Fibroblast of mammary gland (primary cell): ENCODE data around the gene STIM1.

Experiments used
- DNase-seq: peaks from one replicate; pipeline ENCODE4 v3.0.0-alpha.2; 2010; ENCODE audit warnings: low read depth
- H3K4me3 ChIP-seq: 2 replicates; pipeline ENCODE4 v1.5.1; 2011; ENCODE audit warnings: low read depth, mild to moderate bottlenecking, low read length, moderate library complexity; ENCODE audit not compliant: control insufficient read depth
- TF ChIP-seq, protein P1 (sequence below): conservative IDR thresholded peaks from 2 replicates; pipeline ENCODE4 v1.5.1; 2011; ENCODE audit warnings: low read depth, low read length, inconsistent platforms; ENCODE audit not compliant: control insufficient read depth, insufficient read depth

Gene STIM1

DNA sequence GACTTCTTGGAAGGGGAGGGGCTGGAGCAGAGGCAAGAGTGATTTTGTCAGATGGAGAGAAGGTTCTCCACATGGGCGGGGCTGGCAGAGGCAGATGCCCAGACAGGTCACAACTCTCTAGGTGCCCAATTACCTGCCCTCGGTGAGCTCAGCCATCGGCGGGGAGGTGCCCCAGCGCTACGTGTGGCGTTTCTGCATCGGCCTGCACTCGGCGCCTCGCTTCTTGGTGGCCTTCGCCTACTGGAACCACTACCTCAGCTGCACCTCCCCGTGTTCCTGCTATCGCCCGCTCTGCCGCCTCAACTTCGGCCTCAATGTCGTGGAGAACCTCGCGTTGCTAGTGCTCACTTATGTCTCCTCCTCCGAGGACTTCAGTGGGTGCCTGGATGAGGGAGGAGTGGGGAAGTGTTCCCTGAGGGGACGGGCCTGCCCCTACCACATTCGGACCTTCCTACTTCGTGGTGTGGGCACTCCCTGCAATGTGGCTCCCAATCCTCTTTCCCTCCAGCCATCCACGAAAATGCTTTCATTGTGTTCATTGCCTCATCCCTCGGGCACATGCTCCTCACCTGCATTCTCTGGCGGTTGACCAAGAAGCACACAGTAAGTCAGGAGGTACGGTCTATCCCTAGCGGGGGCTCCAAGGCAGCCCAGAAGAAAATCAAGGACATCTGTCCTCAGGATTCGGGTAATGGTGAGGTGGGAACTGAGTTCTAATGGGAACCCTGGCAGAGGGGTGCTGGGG is 31.5 kb upstream of the STIM1 start:
- H3K4me3 ChIP-seq, result no peak overlapping the region
- DNase-seq, result no peak

DNA sequence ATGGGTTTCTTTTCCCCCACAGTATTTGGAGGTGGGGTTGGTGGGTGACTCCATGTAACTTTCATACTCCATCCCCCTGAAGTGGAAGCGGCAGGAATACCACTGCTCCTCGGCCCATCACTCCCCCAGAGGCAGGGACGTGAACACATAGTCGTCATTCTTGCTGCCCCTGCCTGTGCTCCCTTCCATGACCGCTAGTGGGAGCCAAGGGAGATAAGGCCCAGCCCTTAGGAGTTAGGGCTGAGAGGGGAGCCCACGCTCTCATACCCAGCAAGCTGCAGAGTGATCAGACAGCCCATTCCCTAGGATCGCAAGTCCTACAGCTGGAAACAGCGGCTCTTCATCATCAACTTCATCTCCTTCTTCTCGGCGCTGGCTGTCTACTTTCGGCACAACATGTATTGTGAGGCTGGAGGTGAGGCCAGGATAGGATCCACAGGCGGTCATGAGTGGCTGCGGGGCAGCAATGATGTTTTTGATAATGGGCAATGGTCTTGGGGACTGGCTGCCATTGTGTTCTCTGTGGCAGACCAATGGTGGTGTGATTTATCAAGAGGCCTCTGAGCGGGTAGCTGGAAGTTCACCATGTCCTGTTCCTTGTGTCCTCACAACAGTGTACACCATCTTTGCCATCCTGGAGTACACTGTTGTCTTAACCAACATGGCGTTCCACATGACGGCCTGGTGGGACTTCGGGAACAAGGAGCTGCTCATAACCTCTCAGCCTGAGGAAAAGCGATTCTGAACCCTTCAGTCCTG is 30.6 kb upstream of the STIM1 start:
- TF ChIP-seq, protein P1, sequence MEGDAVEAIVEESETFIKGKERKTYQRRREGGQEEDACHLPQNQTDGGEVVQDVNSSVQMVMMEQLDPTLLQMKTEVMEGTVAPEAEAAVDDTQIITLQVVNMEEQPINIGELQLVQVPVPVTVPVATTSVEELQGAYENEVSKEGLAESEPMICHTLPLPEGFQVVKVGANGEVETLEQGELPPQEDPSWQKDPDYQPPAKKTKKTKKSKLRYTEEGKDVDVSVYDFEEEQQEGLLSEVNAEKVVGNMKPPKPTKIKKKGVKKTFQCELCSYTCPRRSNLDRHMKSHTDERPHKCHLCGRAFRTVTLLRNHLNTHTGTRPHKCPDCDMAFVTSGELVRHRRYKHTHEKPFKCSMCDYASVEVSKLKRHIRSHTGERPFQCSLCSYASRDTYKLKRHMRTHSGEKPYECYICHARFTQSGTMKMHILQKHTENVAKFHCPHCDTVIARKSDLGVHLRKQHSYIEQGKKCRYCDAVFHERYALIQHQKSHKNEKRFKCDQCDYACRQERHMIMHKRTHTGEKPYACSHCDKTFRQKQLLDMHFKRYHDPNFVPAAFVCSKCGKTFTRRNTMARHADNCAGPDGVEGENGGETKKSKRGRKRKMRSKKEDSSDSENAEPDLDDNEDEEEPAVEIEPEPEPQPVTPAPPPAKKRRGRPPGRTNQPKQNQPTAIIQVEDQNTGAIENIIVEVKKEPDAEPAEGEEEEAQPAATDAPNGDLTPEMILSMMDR, result peak; percentile 62
- no peak overlapping the region for H3K4me3 ChIP-seq
- peak; percentile 37 for DNase-seq

More for the DNA sequence above, 31.5 kb upstream of the STIM1 start:
- TF ChIP-seq, protein P1, result no peak

DNA sequence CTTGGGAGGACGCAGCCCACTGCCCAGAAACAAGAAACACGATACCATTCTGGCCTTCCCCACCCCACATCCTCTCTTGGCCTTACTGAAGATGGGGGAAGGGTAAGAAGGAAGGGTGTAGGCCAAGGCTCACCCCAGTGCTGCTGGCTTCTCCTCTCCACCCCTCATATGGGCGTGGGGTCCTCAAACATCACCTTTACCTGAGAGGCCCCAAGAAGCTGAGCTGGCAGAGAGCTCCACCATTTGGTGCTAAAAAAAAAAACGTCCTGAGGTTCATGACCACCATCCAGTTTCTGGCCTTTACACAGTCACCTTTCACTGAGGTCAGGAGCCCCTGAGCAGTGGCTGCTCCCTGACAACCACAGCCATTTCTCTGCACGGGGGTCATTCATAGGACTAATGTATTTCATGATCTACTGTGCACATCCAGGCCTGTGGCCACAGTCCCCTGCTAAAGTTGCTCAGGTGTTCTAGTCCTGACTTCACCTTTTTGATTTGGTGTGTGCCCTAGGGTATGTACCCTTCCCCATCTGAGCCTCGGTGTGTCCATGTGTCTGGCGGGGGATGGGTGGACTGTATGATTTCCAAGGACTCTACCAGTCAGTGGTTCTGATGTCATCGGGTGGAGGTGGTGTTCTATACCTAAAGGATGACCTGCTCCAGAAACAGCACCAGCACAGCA is 29.9 kb upstream of the STIM1 start:
- DNase-seq, result no peak
- H3K4me3 ChIP-seq, result no peak overlapping the region
- TF ChIP-seq, protein P1, result no peak

DNA sequence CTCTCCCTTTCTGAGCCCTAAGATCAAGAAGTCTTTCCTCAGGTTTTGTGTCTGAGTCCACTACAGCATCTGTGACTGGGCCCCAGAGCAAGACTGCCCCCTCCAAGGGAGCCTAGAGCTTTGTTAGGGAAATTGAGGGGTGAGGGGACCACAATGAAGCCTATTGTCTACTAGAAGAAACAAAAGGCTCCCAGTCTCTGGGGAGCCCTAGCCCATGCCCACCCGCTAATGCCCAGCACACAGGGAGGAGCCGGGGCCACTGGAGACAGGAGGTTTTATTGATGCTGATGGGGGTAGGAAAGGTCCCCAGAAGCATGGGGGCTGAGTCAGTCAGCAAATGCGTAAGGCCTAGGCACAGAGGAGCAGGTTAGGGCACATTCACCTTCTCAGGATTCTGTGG is 28.7 kb upstream of the STIM1 start:
- TF ChIP-seq, protein P1, result no peak
- no peak overlapping the region for H3K4me3 ChIP-seq
- DNase-seq, result no peak

DNA sequence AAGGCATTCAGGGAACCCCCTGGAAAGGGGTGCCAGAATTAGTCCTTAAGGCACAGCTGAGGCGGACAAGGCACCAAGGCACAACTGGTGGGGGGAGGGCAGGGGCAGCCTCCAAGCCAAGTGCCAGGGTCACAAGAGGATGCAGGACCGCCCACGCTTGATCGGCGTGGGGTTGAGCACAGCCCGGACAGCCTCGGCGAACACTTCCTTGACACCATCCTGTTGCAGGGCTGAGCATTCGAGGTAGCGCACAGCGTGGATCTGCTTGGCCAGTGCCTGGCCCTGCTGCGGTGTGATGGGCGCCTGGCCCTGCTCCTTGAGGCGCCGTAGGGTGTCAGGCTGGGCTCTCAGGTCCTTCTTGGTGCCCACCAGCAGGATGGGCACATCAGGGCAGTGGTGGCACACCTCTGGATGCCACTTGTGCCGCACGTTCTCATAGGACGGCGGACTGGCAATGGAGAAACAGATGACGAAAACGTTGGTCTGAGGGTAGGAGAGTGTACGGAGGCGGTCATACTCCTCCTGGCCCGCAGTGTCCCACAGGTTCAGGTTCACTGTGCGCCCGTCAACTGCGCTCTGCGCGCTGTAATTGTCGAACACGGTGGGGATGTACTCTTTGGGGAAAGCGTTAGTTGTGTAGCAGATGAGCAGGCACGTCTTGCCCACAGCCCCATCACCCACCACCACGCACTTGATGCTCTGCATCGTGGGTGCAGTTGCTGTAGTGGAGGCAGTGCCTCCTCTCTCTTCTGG is 27.9 kb upstream of the STIM1 start:
- DNase-seq, result no peak
- TF ChIP-seq, protein P1, result no peak
- no peak overlapping the region for H3K4me3 ChIP-seq

DNA sequence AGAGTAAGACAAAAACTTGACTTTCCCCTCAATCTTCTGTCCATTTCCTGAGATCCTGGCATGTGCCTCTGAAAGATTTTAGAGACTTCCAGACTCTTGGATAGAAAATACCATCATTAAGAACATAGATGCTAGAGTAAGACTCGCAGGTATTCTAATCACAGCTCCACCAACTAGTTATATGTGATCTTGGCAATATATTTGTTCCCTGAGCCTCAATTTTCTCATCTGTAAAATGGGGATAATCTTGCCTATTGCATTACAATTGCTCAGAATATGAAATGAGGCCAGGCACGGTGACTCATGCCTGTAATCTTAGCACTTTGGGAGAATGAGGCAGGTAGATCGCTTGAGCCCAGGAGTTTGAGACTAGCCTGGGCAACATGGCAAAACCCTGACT is 25.4 kb upstream of the STIM1 start:
- H3K4me3 ChIP-seq, result no peak overlapping the region
- no peak for DNase-seq
- TF ChIP-seq, protein P1, result no peak
